ENCODE measurements around the gene MIR17HG. TPM values are rescaled to one million over a fixed set of nuclear protein-coding genes. Genes with fewer than 3 reads are reported as not detected.
A peak's percentile ranks its signal among the peaks of the same experiment; 100 is the strongest.
"Not testable (repeated sequence)": the region's sequence is repeated elsewhere in the genome, so short reads cannot be mapped to it uniquely, and the experiment has no call there.

MIR17HG gene
- total RNA-seq, 2 donors from 2014 or later: 15.9 to 39.8 TPM

DNA sequence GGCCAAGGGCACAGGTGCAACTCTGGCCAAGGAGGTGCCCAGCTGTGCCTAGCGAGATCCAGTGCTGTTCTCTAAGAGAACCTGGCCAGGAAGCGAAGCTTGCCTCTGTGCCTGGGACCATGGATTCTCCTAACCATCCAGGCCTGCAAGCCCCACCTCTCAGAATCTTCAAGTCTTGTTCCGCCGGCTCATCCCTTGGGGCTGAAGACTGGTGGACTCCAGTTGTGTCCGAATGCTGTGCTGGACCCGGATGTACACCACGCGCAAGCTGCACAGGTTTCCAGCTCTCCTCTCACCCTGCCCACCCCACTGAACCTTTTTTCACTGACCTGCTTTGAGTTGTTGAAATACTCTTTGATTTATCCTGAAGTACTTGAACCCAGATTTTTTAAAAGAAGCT lies 27.5 kb upstream of the MIR17HG start:
- Mint-ChIP-seq H3K9me3 (peaks cover 3% of the 10 kb centered on the region), H3K36me3 (no peaks in the 10 kb centered on the region), H3K27ac (peak overlapping the region in 1 of 2 donors; percentile 62), H3K27me3 (peaks cover 16 to 19% of the 10 kb centered on the region in 2 donors), H3K4me1 (ENCODE audit: low read depth in 2 of 2) (peaks cover 9 to 13% of the 10 kb centered on the region in 2 donors), H3K4me3 (no peak overlapping the region)
- DNase-seq (ENCODE audit: low spot score): no peak
- peak; percentile 40 to 46 for ATAC-seq

DNA sequence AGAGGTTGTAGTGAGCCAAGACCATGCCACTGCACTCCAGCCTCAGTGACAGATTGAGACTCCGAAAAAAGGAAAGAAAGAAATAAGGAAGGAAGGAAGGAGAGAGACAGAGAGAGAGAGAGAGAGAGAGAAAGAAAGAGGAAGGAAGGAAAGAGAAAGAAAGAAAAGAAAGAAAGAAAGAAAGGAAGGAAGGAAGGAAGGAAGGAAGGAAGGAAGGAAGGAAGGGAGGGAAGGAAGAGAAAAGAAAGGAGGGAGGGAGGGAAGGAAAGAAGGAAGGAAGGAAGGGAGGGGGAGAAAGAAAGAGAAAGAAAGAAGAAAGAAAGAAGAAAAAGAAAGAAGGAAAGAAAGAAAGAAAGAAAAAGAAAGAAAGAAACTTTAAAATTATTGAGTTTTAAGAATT lies 26.5 kb upstream of the MIR17HG start:
- H3K9me3 Mint-ChIP-seq; DNase-seq (ENCODE audit: low spot score); H3K4me3 Mint-ChIP-seq; H3K36me3 Mint-ChIP-seq; ATAC-seq; H3K27ac Mint-ChIP-seq: not testable (repeated sequence)
- Mint-ChIP-seq H3K4me1 (ENCODE audit: low read depth in 2 of 2) (peaks cover 9 to 13% of the 10 kb centered on the region in 2 donors), H3K27me3 (peaks cover 15 to 19% of the 10 kb centered on the region in 2 donors)

DNA sequence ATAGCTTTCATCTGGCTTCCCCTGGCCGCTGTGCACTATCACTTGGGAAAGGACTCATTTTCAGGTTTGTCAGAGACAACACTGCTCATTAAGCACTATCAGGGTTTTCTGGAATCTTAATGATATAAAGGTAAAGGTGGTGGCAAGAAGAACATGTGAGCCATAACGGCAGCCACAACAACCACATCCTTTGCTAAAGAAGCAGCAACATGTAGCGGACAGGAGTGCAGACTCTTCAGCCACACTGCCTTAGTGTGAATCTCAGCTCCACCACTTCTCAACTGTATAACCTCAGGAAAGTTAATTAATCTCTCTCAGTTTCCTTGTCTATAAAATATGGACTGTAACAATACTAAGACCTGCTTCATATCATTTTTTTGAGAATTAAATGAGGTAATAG lies 24.1 kb upstream of the MIR17HG start:
- DNase-seq (ENCODE audit: low spot score) (no peak), ATAC-seq (no peak)
- Mint-ChIP-seq H3K36me3 (no peaks in the 10 kb centered on the region), H3K4me1 (ENCODE audit: low read depth in 2 of 2) (peaks cover 9 to 13% of the 10 kb centered on the region in 2 donors), H3K4me3 (no peak overlapping the region), H3K27me3 (peaks cover 16 to 22% of the 10 kb centered on the region in 2 donors), H3K27ac (no peak overlapping the region), H3K9me3 (peaks cover 3% of the 10 kb centered on the region)

DNA sequence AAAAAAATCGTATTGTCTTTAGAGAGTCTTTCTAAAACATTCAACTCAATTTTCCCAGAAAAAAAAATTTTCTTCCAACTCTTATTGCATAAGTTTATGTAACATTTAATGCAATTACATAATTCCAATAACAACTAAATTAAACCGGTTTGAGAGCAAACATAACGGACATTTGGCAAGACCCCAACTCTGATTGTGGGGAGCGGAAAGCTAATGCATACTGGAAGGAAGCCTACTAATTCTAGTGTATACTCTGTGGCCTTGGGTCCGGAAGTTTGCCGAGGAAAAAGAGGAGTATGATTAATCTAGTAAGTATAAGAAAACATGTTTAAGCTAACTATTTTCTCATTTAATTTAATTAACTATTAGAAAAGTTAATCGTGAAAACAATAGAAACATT lies 21.3 kb upstream of the MIR17HG start:
- ATAC-seq (no peak), DNase-seq (ENCODE audit: low spot score) (no peak)
- Mint-ChIP-seq H3K4me1 (ENCODE audit: low read depth in 2 of 2) (peaks cover 7 to 8% of the 10 kb centered on the region in 2 donors), H3K36me3 (no peaks in the 10 kb centered on the region), H3K27me3 (peaks cover 14 to 20% of the 10 kb centered on the region in 2 donors), H3K4me3 (no peak overlapping the region), H3K27ac (no peak overlapping the region), H3K9me3 (no peaks in the 10 kb centered on the region)

GRCh38 chr13:91328726-91329125 lies 18.8 kb upstream of the MIR17HG start:
- H3K36me3 Mint-ChIP-seq: no peaks in the 10 kb centered on the region
- H3K27me3 Mint-ChIP-seq: peaks cover 8 to 19% of the 10 kb centered on the region in 2 donors
- H3K4me1 Mint-ChIP-seq (ENCODE audit: low read depth in 2 of 2): peaks cover 0 to 10% of the 10 kb centered on the region in 2 donors
- no peak overlapping the region for H3K27ac Mint-ChIP-seq
- no peaks in the 10 kb centered on the region for H3K9me3 Mint-ChIP-seq
- DNase-seq (ENCODE audit: low spot score) (no peak), ATAC-seq (no peak)
- H3K4me3 Mint-ChIP-seq: no peak overlapping the region

DNA sequence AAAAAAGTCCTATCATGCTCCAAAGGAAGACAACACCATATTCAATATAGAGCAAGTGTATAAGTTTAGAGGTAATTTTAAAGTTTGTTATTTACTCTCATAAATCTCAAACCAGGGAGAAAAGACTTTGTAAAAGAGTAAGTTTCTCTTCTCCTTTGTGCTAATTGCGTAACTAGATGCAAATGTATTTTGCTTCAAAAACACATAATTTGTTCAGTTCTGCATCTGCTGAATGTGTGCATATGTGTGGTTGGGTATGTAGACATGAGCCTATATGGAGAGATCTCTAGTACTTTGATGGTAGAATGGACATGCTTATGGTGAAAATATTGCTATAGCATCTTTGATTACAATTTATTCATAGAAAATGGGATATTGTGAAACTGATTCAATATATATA lies 17.8 kb upstream of the MIR17HG start:
- Mint-ChIP-seq H3K36me3 (no peaks in the 10 kb centered on the region), H3K4me3 (no peak overlapping the region), H3K27ac (no peak overlapping the region), H3K9me3 (no peaks in the 10 kb centered on the region), H3K4me1 (ENCODE audit: low read depth in 2 of 2) (peaks cover 0 to 10% of the 10 kb centered on the region in 2 donors), H3K27me3 (peaks cover 6 to 19% of the 10 kb centered on the region in 2 donors)
- DNase-seq (ENCODE audit: low spot score): no peak
- ATAC-seq: no peak

- peaks cover 6 to 19% of the 10 kb centered on the region in 2 donors for H3K27me3 Mint-ChIP-seq
- ATAC-seq (peak in 1 of 2 donors; percentile 58), DNase-seq (ENCODE audit: low spot score) (no peak)
- H3K4me1 Mint-ChIP-seq (ENCODE audit: low read depth in 2 of 2): peaks cover 0 to 10% of the 10 kb centered on the region in 2 donors
- no peaks in the 10 kb centered on the region for H3K36me3 Mint-ChIP-seq
- H3K4me3 Mint-ChIP-seq: peak overlapping the region; percentile 65
- no peaks in the 10 kb centered on the region for H3K9me3 Mint-ChIP-seq
- peak overlapping the region in 1 of 2 donors; percentile 40 for H3K27ac Mint-ChIP-seq
Measured at GRCh38 chr13:91331047-91331915, 16.2 kb upstream of the MIR17HG start.

GRCh38 chr13:91346062-91346461 lies 1.4 kb upstream of the MIR17HG start:
- H3K27ac Mint-ChIP-seq: peak overlapping the region; percentile 97 to 98
- H3K4me3 Mint-ChIP-seq: peak overlapping the region; percentile 97
- peaks cover 27 to 30% of the 10 kb centered on the region in 2 donors for H3K4me1 Mint-ChIP-seq (ENCODE audit: low read depth in 2 of 2)
- H3K36me3 Mint-ChIP-seq: peaks cover 20% of the 10 kb centered on the region
- no peak for DNase-seq (ENCODE audit: low spot score)
- H3K27me3 Mint-ChIP-seq: peaks cover 0 to 6% of the 10 kb centered on the region in 2 donors
- ATAC-seq: no peak
- H3K9me3 Mint-ChIP-seq: no peaks in the 10 kb centered on the region

DNA sequence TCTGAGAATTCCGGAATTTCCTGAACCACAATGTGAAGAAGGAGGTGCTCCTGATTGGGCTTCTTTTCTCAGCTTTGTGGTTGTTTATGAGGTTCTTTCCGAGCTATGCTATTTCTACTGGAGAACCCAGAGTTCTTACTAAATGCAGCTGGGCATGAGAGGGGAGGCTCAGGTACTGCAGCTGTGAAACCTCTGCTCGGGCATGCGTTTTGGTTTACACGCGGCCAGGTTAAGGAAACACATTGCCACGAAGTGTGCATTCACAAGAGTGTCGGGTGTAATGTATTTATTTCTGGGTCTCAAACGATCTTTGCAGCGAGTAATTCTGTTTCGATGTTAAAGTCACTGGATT lies 661 bp upstream of the MIR17HG start:
- ATAC-seq (peak; percentile 8 to 28), DNase-seq (ENCODE audit: low spot score) (peak; percentile 62)
- H3K36me3 Mint-ChIP-seq: peaks cover 25% of the 10 kb centered on the region
- H3K9me3 Mint-ChIP-seq: no peaks in the 10 kb centered on the region
- H3K27me3 Mint-ChIP-seq: peaks cover 0 to 2% of the 10 kb centered on the region in 2 donors
- peaks cover 27 to 28% of the 10 kb centered on the region in 2 donors for H3K4me1 Mint-ChIP-seq (ENCODE audit: low read depth in 2 of 2)
- peak overlapping the region; percentile 97 for H3K4me3 Mint-ChIP-seq
- peak overlapping the region; percentile 97 to 98 for H3K27ac Mint-ChIP-seq

DNA sequence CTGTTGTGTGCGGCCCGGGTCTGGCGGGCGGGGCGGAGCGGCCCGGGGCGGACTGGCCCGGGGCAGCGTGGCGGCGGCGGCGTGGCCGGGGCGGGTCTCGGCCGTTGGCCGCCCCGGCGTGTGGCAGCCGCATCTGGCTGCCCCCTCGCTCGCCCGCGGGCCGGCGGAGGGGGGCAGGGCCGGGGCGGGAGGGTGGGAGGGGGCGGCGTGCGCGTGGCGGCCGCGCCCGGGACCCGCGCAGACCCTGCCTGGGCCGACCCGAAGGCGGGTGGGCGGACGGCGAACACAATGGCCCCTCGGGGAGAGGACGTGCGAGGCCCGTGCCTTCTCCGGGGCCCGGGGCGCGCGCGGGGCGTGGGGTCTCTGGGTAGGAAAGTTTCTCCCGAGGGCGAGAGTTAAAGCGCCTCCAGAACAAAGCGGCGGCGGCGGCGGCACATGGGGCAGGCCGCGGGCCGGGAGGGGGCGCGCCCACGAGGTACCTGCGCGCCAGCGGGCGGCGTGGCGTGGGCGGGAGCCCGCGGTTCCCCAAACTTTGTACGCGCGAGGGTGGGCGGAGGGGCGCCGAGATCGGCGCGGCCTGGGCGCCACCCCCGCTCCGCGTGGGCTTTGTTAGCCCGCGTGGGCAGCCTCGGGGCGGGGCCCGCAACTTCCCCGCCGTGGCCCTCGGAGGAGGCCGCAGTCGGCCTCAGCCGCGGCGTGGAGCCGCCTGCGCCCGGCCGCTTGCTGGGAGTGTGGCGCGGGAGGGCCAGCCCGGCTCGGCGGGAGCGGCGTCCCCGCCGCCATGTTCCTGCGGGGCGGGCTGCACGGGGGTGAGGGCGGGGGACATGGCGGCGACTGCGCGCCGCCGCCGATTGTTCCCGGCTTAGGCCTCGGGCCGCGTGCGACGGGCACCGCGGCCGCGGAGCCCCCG lies 764 bp downstream of the MIR17HG start:
- peak; percentile 80 for DNase-seq (ENCODE audit: low spot score)
- ATAC-seq: peak; percentile 60 to 71
- Mint-ChIP-seq H3K4me3 (no peak overlapping the region), H3K9me3 (no peaks in the 10 kb centered on the region), H3K36me3 (peaks cover 33% of the 10 kb centered on the region), H3K27me3 (no peaks in the 10 kb centered on the region), H3K4me1 (ENCODE audit: low read depth in 2 of 2) (peaks cover 26% of the 10 kb centered on the region in 2 donors), H3K27ac (peak overlapping the region in 1 of 2 donors; percentile 91)

GRCh38 chr13:91348906-91349435 lies 1.5 kb downstream of the MIR17HG start:
- no peaks in the 10 kb centered on the region for H3K9me3 Mint-ChIP-seq
- H3K4me3 Mint-ChIP-seq: peak overlapping the region; percentile 96
- DNase-seq (ENCODE audit: low spot score) (peak; percentile 94), ATAC-seq (peak; percentile 74 to 78)
- H3K27me3 Mint-ChIP-seq: no peaks in the 10 kb centered on the region
- H3K36me3 Mint-ChIP-seq: peaks cover 39% of the 10 kb centered on the region
- H3K27ac Mint-ChIP-seq: peak overlapping the region; percentile 83 to 91
- peaks cover 21 to 26% of the 10 kb centered on the region in 2 donors for H3K4me1 Mint-ChIP-seq (ENCODE audit: low read depth in 2 of 2)

GRCh38 chr13:91349992-91350911 lies 2.8 kb downstream of the MIR17HG start:
- H3K27me3 Mint-ChIP-seq: no peaks in the 10 kb centered on the region
- H3K9me3 Mint-ChIP-seq: no peaks in the 10 kb centered on the region
- peak overlapping the region; percentile 96 for H3K4me3 Mint-ChIP-seq
- DNase-seq (ENCODE audit: low spot score) (no peak), ATAC-seq (no peak)
- peak overlapping the region; percentile 83 to 91 for H3K27ac Mint-ChIP-seq
- H3K36me3 Mint-ChIP-seq: peaks cover 50% of the 10 kb centered on the region
- peaks cover 21 to 26% of the 10 kb centered on the region in 2 donors for H3K4me1 Mint-ChIP-seq (ENCODE audit: low read depth in 2 of 2)
